Pancreas (tissue), 10 donors: Measurements from ENCODE around the gene PLB1. TPM values are rescaled to one million over a fixed set of nuclear protein-coding genes. Genes with fewer than 3 reads are reported as not detected.

Experiments used
- ATAC-seq, 4 donors: fragments of 200-7000 bp; cut with Tn5 transposase; one replicate each; pipeline versions ENCODE4 v1.8.0 to v1.9.1; 2020; ENCODE audit warnings: mild to moderate bottlenecking in 4 of 4, moderate library complexity in 4 of 4
- DNase-seq, 6 donors: peaks; one replicate each; pipeline ENCODE4 v3.0.0-alpha.2; 2020
- FAIRE-seq: peaks from 2 replicates; lab custom pipeline; 2012; peaks lifted over from hg19 to GRCh38; lab: Jason Lieb, UNC
- H3K27ac ChIP-seq, 4 donors: fragments of 200-600 bp; sonication (generic); 1 replicate in 3 of 4; 2 replicates in 1 of 4; pipeline versions ENCODE4 v1.5.0 to v1.8.0; 2020
- H3K27me3 ChIP-seq, 4 donors: fragments of 200-600 bp; one replicate each; pipeline ENCODE4 v1.8.0; 2021
- H3K36me3 ChIP-seq, 3 donors: fragments of 200-600 bp; sonication (generic) in 1 of 3; one replicate each; pipeline versions ENCODE4 v1.5.0 to v1.8.0; 2020 to 2021
- H3K4me1 ChIP-seq, 3 donors: fragments of 200-600 bp; one replicate each; pipeline ENCODE4 v1.8.0; 2021
- H3K4me3 ChIP-seq, 4 donors: fragments of 200-600 bp; sonication (generic) in 2 of 4; one replicate each; pipeline versions ENCODE4 v1.5.0 to v1.8.0; 2020 to 2021
- H3K9me3 ChIP-seq, 4 donors: fragments of 200-600 bp; one replicate each; pipeline ENCODE4 v1.8.0; 2021
- CTCF ChIP-seq, 4 donors: fragments of 200-600 bp; sonication (generic) in 3 of 4; IDR thresholded peaks; one replicate each; pipeline versions ENCODE4 v1.5.0 to v1.8.0; 2021; ENCODE audit warnings: antibody characterized with exemption in 4 of 4
- WGBS, 2 donors: extraction: QIAGEN DNeasy Blood & Tissue Kit; methylation state at CpG; one replicate each; pipeline ENCODE4 v1.1.7; 2013; 5-methylcytosine and 5-hydroxymethylcytosine counted together
- intact Hi-C, 3 donors: fragments of 100-400 bp; cut with DNase I; formaldehyde crosslinking; loops; one replicate each; pipeline versions ENCODE4 v1.11.1 to v1.14.2; 2022
- polyA plus RNA-seq, 2 donors: library from polyadenylated mRNA; stranded (reverse); fragments of 200-250 nt; gene quantifications; one replicate each; pipeline ENCODE4 v1.2.3, GENCODE V29; 2013
- total RNA-seq, 6 donors: library from RNA; stranded (reverse); fragmentation: NEBNext Ultra II Directional in 4 of 6; extraction: Animal tissue kit (Norgen Biotek cat#: 25700) in 4 of 6; gene quantifications; one replicate each; pipeline versions ENCODE4 v1.2.1 to v1.2.4, GENCODE V29; 2021 to 2023
- donor health status: healthy with polysubstance abuse.
- donor health status: DM: no; HTN: no; CAD: no; lungs with moderate emphysema.
- donor health status: DM: no; HTN: no; CAD: no.
- donor health status: control.
- donor health status: control.
- donor health status: Bipolar disorder and iron deficiency.
- donor health status: DM: yes; HTN: yes; CAD: no.
- donor health status: DM: no; HTN: no; CAD: no.
- donor health status: DM: no; HTN: no; CAD: no.
- donor health status: DM: yes; HTN: yes; CAD: no.

The PLB1 gene
- total and polyA plus RNA-seq, 8 donors: 0.16 to 2.4 (median 0.93) TPM

- TF ChIP-seq CTCF (IDR thresholded peaks at IDR 0.05): no peak
- no peaks in the 10 kb centered on the region for H3K4me1 ChIP-seq
- intact Hi-C loops: no loop called here
- ATAC-seq (peak in 2 of 4 donors; percentile 19 to 56), FAIRE-seq (no peak), DNase-seq (no peak)
- no peaks in the 10 kb centered on the region for H3K9me3 ChIP-seq
- H3K27me3 ChIP-seq: no peaks in the 10 kb centered on the region
- H3K4me3 ChIP-seq: no peak overlapping the region
- WGBS, 2 donors: 81 to 82% methylated on average over 15 of the region's 15 CpGs
- no peaks in the 10 kb centered on the region for H3K36me3 ChIP-seq
- H3K27ac ChIP-seq: no peak overlapping the region
Observed at GRCh38 chr2:28587526-28588291, 91.8 kb downstream of the PLB1 start.

GRCh38 chr2:28588292-28588670 lies 92.4 kb downstream of the PLB1 start:
- Histone ChIP-seq H3K4me1 (no peaks in the 10 kb centered on the region), H3K27ac (no peak overlapping the region), H3K36me3 (no peaks in the 10 kb centered on the region), H3K4me3 (no peak overlapping the region), H3K27me3 (no peaks in the 10 kb centered on the region), H3K9me3 (no peaks in the 10 kb centered on the region)
- TF ChIP-seq CTCF (IDR thresholded peaks at IDR 0.05): no peak
- 53 to 55% methylated on average over 3 of the region's 3 CpGs for WGBS, 2 donors
- ATAC-seq: no peak
- DNase-seq: no peak
- no peak for FAIRE-seq
- intact Hi-C loops: no loop called here

- Histone ChIP-seq H3K9me3 (no peaks in the 10 kb centered on the region), H3K27ac (no peak overlapping the region), H3K4me3 (no peak overlapping the region), H3K27me3 (no peaks in the 10 kb centered on the region), H3K36me3 (no peaks in the 10 kb centered on the region), H3K4me1 (peaks cover 0 to 4% (median under 1%) of the 10 kb centered on the region in 3 donors)
- no peak for ATAC-seq
- TF ChIP-seq CTCF (IDR thresholded peaks at IDR 0.05): no peak
- WGBS, 2 donors: 78 to 80% methylated on average over 15 of the region's 15 CpGs
- no peak for DNase-seq
- no peak for FAIRE-seq
- intact Hi-C loops: loop anchor here in 2 of 3 donors (5.0 to 10.0 kb wide), 2 partner anchors 165 to 167 kb away; partner anchors contain the start of gene PPP1CB (in 1 of the 2)
Observed at GRCh38 chr2:28589746-28590463, 94.0 kb downstream of the PLB1 start.

- no peaks in the 10 kb centered on the region for H3K9me3 ChIP-seq
- no peak overlapping the region for H3K27ac ChIP-seq
- DNase-seq: no peak
- H3K27me3 ChIP-seq: no peaks in the 10 kb centered on the region
- ATAC-seq: no peak
- H3K4me3 ChIP-seq: no peak overlapping the region
- H3K36me3 ChIP-seq: no peaks in the 10 kb centered on the region
- peaks cover 0 to 11% (median 4%) of the 10 kb centered on the region in 3 donors for H3K4me1 ChIP-seq
- FAIRE-seq: no peak
- 78 to 79% methylated on average over 13 of the region's 13 CpGs for WGBS, 2 donors
- intact Hi-C loops: loop anchor here in 2 of 3 donors (5.0 to 10.0 kb wide), 2 partner anchors 164 to 167 kb away; partner anchors contain the start of gene PPP1CB (in 1 of the 2)
- TF ChIP-seq CTCF (IDR thresholded peaks at IDR 0.05): no peak
Observed at GRCh38 chr2:28590496-28591301, 94.8 kb downstream of the PLB1 start.
